Smooth muscle cell of the umbilical artery (primary cell): ENCODE measurements around the gene CABLES1. TPM values are rescaled to one million over a fixed set of nuclear protein-coding genes. Genes with fewer than 3 reads are reported as not detected.

ENCODE experiments used
- total RNA-seq: library from RNA; depleted of rRNA; stranded (reverse); fragments of >200 nt; gene quantifications from 2 replicates; pipeline ENCODE4 v1.2.3, GENCODE V29; 2014

The CABLES1 gene, protein sequence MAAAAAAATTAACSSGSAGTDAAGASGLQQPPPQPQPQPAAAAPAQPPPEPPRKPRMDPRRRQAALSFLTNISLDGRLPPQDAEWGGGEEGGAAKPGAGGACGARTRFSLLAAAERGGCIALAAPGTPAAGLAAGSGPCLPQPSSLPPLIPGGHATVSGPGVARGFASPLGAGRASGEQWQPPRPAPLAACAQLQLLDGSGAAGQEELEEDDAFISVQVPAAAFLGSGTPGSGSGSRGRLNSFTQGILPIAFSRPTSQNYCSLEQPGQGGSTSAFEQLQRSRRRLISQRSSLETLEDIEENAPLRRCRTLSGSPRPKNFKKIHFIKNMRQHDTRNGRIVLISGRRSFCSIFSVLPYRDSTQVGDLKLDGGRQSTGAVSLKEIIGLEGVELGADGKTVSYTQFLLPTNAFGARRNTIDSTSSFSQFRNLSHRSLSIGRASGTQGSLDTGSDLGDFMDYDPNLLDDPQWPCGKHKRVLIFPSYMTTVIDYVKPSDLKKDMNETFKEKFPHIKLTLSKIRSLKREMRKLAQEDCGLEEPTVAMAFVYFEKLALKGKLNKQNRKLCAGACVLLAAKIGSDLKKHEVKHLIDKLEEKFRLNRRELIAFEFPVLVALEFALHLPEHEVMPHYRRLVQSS
- 1.7 and 2.7 TPM in 2 replicates for total RNA-seq

DNA sequence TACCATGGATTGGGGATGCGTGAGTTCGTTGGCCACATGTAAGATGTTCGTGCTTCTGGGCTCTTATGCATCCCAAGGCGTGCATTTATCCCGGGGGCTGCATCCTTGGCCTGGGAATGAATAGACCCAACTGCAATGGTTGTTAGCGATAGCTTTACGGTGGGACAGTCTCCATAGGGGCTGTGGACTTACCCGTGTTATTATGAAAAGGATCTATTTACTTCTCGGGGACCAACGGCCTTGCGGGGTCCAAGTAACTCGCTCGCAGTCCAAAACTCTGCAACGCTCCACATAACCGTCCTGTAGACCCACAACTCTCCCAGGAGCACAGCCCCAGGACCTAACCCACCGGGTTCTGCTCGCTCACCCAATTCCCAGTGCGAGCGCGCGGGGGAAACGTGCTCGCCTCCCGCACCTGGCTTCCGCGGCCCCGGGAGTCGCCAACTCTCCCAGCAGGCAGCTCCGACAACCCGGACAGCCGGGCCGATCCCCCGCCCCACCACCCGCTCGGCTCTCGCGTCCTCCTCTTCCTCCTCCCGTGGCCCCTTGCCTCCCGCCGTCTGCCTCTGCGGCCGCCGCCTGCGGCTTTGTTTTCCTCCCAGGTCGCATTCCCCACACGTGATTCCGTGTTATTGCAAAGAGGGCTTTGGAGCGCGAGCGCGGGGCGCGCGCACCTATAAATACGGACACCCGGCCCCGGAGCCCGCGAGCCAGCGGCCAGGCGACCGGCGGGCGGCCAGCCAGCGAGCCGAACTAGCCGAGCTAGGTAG lies at the start of gene CABLES1:
Gene CABLES1, plus strand, starts transcription at position 706 of the 770 bp plus-strand sequence. CDS start 278 bp downstream, outside the sequence.

Other genes with a start within 250 kb of the CABLES1 start
- gene RBBP8, start 202.2 kb upstream of the CABLES1 start, total RNA-seq = 20.8 and 28.8 TPM in 2 replicates